Measurements from ENCODE around the gene STX1B. TPM values are rescaled to one million over a fixed set of nuclear protein-coding genes. Genes with fewer than 3 reads are reported as not detected.
A peak's percentile ranks its signal among the peaks of the same experiment; 100 is the strongest.

Gene STX1B
- total RNA-seq, 1 donor from 2014 or later = 0.40 TPM

GRCh38 chr16:30980023-30980371, 30.4 kb downstream of the STX1B start:
- no peak for DNase-seq (ENCODE audit: low read depth in 2 of 2)

- DNase-seq (ENCODE audit: low read depth in 2 of 2) = no peak
These were observed 31.0 kb downstream of the STX1B start for GRCh38 chr16:30979170-30980022.

- peak; percentile 26 to 37 for DNase-seq (ENCODE audit: low read depth in 2 of 2)
These were observed 32.9 kb downstream of the STX1B start for GRCh38 chr16:30977502-30977901.

- DNase-seq (ENCODE audit: low read depth in 2 of 2) = no peak
These were observed 34.0 kb downstream of the STX1B start for GRCh38 chr16:30976486-30976885.

GRCh38 chr16:30974348-30974747, 36.1 kb downstream of the STX1B start:
- no peak for DNase-seq (ENCODE audit: low read depth in 2 of 2)

- DNase-seq (ENCODE audit: low read depth in 2 of 2) = no peak
These were observed 37.6 kb downstream of the STX1B start for GRCh38 chr16:30972872-30973271.

GRCh38 chr16:30971298-30971697, 39.1 kb downstream of the STX1B start:
- DNase-seq (ENCODE audit: low read depth in 2 of 2) = no peak

- DNase-seq (ENCODE audit: low read depth in 2 of 2) = no peak
These were observed 41.1 kb downstream of the STX1B start for GRCh38 chr16:30969246-30969842.

- DNase-seq (ENCODE audit: low read depth in 2 of 2) = no peak
These were observed 42.6 kb downstream of the STX1B start for GRCh38 chr16:30967795-30968194.

- DNase-seq (ENCODE audit: low read depth in 2 of 2) = no peak
These were observed 44.3 kb downstream of the STX1B start for GRCh38 chr16:30966033-30966619.

GRCh38 chr16:30965436-30965835, 45.0 kb downstream of the STX1B start:
- no peak for DNase-seq (ENCODE audit: low read depth in 2 of 2)

- no peak for DNase-seq (ENCODE audit: low read depth in 2 of 2)
These were observed 45.7 kb downstream of the STX1B start for GRCh38 chr16:30964574-30965226.

GRCh38 chr16:30963925-30964511, 46.4 kb downstream of the STX1B start:
- DNase-seq (ENCODE audit: low read depth in 2 of 2) = no peak

GRCh38 chr16:30961384-30961783, 49.1 kb downstream of the STX1B start:
- DNase-seq (ENCODE audit: low read depth in 2 of 2) = no peak

- DNase-seq (ENCODE audit: low read depth in 2 of 2) = peak; percentile 54 to 57
These were observed 52.0 kb downstream of the STX1B start for GRCh38 chr16:30958175-30959079.

- DNase-seq (ENCODE audit: low read depth in 2 of 2) = peak; percentile 98 to 99
These were observed 52.8 kb downstream of the STX1B start, which contains the start of gene SETD1A for GRCh38 chr16:30957456-30958174. TSS of gene SETD1A (plus strand) at chr16:30957754. CDS start at chr16:30958732, 978 bp downstream.

GRCh38 chr16:30956601-30957455, 53.6 kb downstream of the STX1B start:
- peak; percentile 89 to 90 for DNase-seq (ENCODE audit: low read depth in 2 of 2)

GRCh38 chr16:30954993-30955392, 55.4 kb downstream of the STX1B start:
- DNase-seq (ENCODE audit: low read depth in 2 of 2) = no peak
